ENCODE measurements around the gene SMAD3. TPM values are rescaled to one million over a fixed set of nuclear protein-coding genes. Genes with fewer than 3 reads are reported as not detected.

Gene SMAD3
- total RNA-seq, 2 experiments from 2014 or later = 33.7 to 40.8 TPM

- H3K36me3 Mint-ChIP-seq (ENCODE audit: low read depth) = peaks cover 21% of the 10 kb centered on the region
- ATAC-seq (peak; percentile 84), DNase-seq (no peak)
- H3K27ac Mint-ChIP-seq = no peak overlapping the region
- intact Hi-C loops (cut with DNase I, micrococcal nuclease) = no loop called here
- CTCF ChIA-PET = interaction anchor here (0.7 kb wide), 1 partner anchor 138 kb away, joined by 3 read pairs; no protein-coding TSS in a partner anchor
- peaks cover 31% of the 10 kb centered on the region for H3K4me1 Mint-ChIP-seq
- H3K27me3 Mint-ChIP-seq = no peaks in the 10 kb centered on the region
- no peaks in the 10 kb centered on the region for H3K9me3 Mint-ChIP-seq (ENCODE audit: low read depth)
- POLR2A ChIA-PET = no interaction called here
- no peak overlapping the region for H3K4me3 Mint-ChIP-seq
Measured at GRCh38 chr15:67156834-67157233, 91.4 kb downstream of the SMAD3 start.

GRCh38 chr15:67157521-67158252 is 92.3 kb downstream of the SMAD3 start:
- ATAC-seq (no peak), DNase-seq (no peak)
- POLR2A ChIA-PET = no interaction called here
- Mint-ChIP-seq H3K36me3 (ENCODE audit: low read depth) (peaks cover 21% of the 10 kb centered on the region), H3K9me3 (ENCODE audit: low read depth) (no peaks in the 10 kb centered on the region), H3K27ac (peak overlapping the region; percentile 16), H3K4me3 (no peak overlapping the region), H3K4me1 (peaks cover 25% of the 10 kb centered on the region), H3K27me3 (no peaks in the 10 kb centered on the region)
- CTCF ChIA-PET = no interaction called here
- intact Hi-C loops (cut with DNase I, micrococcal nuclease) = no loop called here

DNA sequence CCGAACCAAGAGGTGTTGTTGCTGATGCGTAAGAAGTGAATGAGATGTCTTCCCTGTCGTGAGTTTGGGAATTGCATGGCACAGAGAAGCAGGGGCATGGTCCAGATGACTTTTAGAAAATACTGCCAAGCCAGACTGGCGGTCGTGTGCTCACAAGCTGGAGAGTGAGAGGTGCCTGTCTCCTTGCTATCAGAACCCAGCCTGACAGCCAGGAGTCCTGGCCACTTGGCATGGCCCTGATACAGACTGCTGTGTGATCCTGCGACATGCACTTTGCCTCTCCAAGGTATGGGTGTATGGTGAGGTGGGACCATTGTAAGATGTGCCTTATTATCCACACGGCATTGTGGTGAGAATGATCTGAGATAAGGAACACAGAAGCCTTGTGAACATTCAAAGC is 93.0 kb downstream of the SMAD3 start:
- H3K9me3 Mint-ChIP-seq (ENCODE audit: low read depth) = no peaks in the 10 kb centered on the region
- no peak overlapping the region for H3K4me3 Mint-ChIP-seq
- H3K36me3 Mint-ChIP-seq (ENCODE audit: low read depth) = peaks cover 19% of the 10 kb centered on the region
- H3K27me3 Mint-ChIP-seq = no peaks in the 10 kb centered on the region
- ChIA-PET CTCF (no interaction called here), POLR2A (no interaction called here)
- H3K4me1 Mint-ChIP-seq = peaks cover 25% of the 10 kb centered on the region
- ATAC-seq = no peak
- no peak for DNase-seq
- H3K27ac Mint-ChIP-seq = peak overlapping the region; percentile 0
- intact Hi-C loops (cut with DNase I, micrococcal nuclease) = no loop called here

DNA sequence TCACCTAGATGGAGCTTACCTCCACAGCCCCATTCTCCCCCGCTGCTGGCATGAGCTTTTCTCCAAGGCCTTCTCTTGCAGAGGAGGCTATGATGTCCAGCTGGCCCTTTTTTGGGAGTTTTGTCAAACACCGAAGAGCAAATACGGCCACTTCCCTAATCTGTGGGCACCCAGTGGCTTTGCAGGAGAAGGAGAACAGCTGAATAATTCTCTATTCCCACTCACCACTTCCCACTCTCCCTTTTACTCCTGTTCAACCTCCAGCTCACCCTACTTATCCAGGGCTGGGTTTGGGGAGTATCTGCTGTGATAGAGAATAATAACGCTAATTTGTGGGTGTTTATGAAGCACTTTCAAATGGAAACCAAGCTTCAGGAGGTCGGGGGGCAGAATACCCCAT is 96.0 kb downstream of the SMAD3 start:
- POLR2A ChIA-PET = no interaction called here
- ATAC-seq = no peak
- H3K4me3 Mint-ChIP-seq = no peak overlapping the region
- intact Hi-C loops (cut with DNase I, micrococcal nuclease) = no loop called here
- H3K4me1 Mint-ChIP-seq = peaks cover 16% of the 10 kb centered on the region
- CTCF ChIA-PET = interaction anchor here (1.1 to 1.4 kb wide), 3 partner anchors 10 to 215 kb away, joined by 3 to 6 read pairs (median 5); no protein-coding TSS in a partner anchor
- DNase-seq = no peak
- H3K36me3 Mint-ChIP-seq (ENCODE audit: low read depth) = peaks cover 6% of the 10 kb centered on the region
- no peaks in the 10 kb centered on the region for H3K9me3 Mint-ChIP-seq (ENCODE audit: low read depth)
- no peak overlapping the region for H3K27ac Mint-ChIP-seq
- no peaks in the 10 kb centered on the region for H3K27me3 Mint-ChIP-seq

- Mint-ChIP-seq H3K4me3 (no peak overlapping the region), H3K36me3 (ENCODE audit: low read depth) (peaks cover 7% of the 10 kb centered on the region), H3K27ac (no peak overlapping the region), H3K27me3 (no peaks in the 10 kb centered on the region), H3K4me1 (peaks cover 14% of the 10 kb centered on the region), H3K9me3 (ENCODE audit: low read depth) (no peaks in the 10 kb centered on the region)
- ChIA-PET CTCF (interaction anchor here (1.1 to 1.4 kb wide), 3 partner anchors 10 to 216 kb away, joined by 3 to 6 read pairs (median 5); no protein-coding TSS in a partner anchor), POLR2A (no interaction called here)
- ATAC-seq = no peak
- DNase-seq = no peak
- intact Hi-C loops (cut with DNase I, micrococcal nuclease) = no loop called here
Measured at GRCh38 chr15:67161881-67162280, 96.5 kb downstream of the SMAD3 start.

- ChIA-PET POLR2A (no interaction called here), CTCF (interaction anchor here (0.7 kb wide), 1 partner anchor 60 kb away, joined by 3 read pairs; no protein-coding TSS in a partner anchor)
- H3K9me3 Mint-ChIP-seq (ENCODE audit: low read depth) = no peaks in the 10 kb centered on the region
- H3K27ac Mint-ChIP-seq = no peak overlapping the region
- peaks cover 2% of the 10 kb centered on the region for H3K4me1 Mint-ChIP-seq
- DNase-seq (no peak), ATAC-seq (no peak)
- intact Hi-C loops (cut with DNase I, micrococcal nuclease) = no loop called here
- peaks cover 13% of the 10 kb centered on the region for H3K36me3 Mint-ChIP-seq (ENCODE audit: low read depth)
- no peak overlapping the region for H3K4me3 Mint-ChIP-seq
- no peaks in the 10 kb centered on the region for H3K27me3 Mint-ChIP-seq
Measured at GRCh38 chr15:67163180-67163579, 97.8 kb downstream of the SMAD3 start.

DNA sequence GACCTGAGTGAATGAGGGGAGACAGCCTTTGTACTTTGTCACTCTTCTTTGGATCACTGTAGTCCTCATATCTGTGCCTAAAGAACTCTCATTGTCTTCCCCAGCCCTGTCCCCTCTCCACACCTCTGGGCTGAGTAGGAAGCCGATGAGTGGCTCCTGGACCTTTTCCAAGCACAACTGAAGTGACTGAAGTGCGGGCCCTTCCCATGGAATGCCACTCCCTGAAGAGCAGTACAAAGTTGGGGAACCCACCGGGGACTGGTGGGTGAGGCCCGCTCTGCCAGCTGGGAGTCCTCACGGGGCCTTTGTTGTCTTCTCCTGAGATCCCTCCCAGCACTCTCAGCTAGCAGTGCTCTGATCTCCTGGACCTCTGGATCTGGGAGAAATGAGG is 99.0 kb downstream of the SMAD3 start:
- ChIA-PET CTCF (no interaction called here), POLR2A (no interaction called here)
- DNase-seq = no peak
- H3K9me3 Mint-ChIP-seq (ENCODE audit: low read depth) = no peaks in the 10 kb centered on the region
- H3K4me1 Mint-ChIP-seq = peaks cover 2% of the 10 kb centered on the region
- peaks cover 13% of the 10 kb centered on the region for H3K36me3 Mint-ChIP-seq (ENCODE audit: low read depth)
- intact Hi-C loops (cut with DNase I, micrococcal nuclease) = no loop called here
- H3K4me3 Mint-ChIP-seq = no peak overlapping the region
- ATAC-seq = no peak
- H3K27me3 Mint-ChIP-seq = no peaks in the 10 kb centered on the region
- no peak overlapping the region for H3K27ac Mint-ChIP-seq

DNA sequence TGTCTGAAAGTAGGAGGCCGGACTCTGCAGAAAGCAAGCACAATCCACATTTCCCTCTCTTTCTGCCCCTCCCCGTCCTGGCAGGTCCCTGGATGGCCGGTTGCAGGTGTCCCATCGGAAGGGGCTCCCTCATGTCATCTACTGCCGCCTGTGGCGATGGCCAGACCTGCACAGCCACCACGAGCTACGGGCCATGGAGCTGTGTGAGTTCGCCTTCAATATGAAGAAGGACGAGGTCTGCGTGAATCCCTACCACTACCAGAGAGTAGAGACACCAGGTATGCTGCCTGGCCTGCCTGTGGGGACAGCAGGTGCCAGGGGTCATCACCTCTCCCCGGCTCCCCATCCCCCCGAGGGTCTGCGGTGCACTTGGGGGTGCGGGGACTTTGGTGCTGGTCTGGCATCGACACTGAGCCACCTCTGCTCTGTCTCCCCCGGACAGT is 99.4 kb downstream of the SMAD3 start:
- intact Hi-C loops (cut with DNase I, micrococcal nuclease) = no loop called here
- Mint-ChIP-seq H3K36me3 (ENCODE audit: low read depth) (peaks cover 14% of the 10 kb centered on the region), H3K9me3 (ENCODE audit: low read depth) (no peaks in the 10 kb centered on the region), H3K27me3 (no peaks in the 10 kb centered on the region), H3K4me3 (no peak overlapping the region), H3K4me1 (peaks cover 5% of the 10 kb centered on the region), H3K27ac (no peak overlapping the region)
- CTCF ChIA-PET = no interaction called here
- DNase-seq (no peak), ATAC-seq (no peak)
- POLR2A ChIA-PET = no interaction called here

DNA sequence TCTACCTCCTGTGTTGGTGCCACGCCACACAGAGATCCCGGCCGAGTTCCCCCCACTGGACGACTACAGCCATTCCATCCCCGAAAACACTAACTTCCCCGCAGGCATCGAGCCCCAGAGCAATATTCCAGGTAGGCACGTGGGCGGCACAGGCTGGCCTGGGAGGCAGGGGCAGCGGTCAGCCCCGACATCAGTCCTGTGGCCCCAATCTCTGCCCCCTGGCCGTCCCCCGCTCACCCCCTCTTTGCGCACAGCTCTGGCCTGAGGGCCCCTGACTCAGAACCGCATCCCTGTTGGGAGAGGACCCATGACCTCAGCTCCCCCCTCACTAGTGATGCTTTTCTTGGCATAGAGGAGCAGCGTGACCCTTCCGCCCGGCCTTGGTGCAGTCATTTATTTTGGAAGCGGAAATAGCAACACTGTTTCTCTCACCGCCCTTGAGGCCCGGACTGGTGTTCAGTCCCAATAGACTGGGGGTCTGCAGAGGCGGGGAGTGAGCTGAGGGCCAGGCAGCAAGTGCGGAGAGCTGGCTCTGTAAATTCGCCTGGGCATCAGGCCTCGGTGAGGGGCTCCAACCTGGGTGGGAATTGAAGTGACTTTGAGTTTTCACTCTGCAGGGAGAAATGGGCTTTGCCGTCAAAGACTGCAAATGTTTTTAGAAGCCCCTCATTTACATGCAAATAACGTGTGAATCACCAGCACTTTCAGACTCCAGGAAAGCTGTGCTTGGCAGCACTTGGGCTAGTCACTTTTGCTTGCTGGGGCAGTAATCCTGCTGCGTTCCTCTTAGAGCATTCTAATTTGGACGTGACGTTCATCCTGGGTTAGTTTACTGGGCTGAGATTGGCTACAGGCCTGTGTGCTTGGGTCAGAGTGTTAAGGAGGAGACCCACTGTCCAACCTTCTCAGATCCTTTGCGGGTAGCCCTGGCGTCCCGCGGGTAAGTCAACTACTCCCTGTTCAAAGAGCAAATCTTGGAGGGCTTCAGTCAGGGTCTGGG is 100.2 kb downstream of the SMAD3 start:
- ATAC-seq (no peak), DNase-seq (no peak)
- POLR2A ChIA-PET = no interaction called here
- peak overlapping the region; percentile 15 for H3K27ac Mint-ChIP-seq
- H3K27me3 Mint-ChIP-seq = no peaks in the 10 kb centered on the region
- H3K4me3 Mint-ChIP-seq = no peak overlapping the region
- no peaks in the 10 kb centered on the region for H3K9me3 Mint-ChIP-seq (ENCODE audit: low read depth)
- CTCF ChIA-PET = interaction anchor here (0.8 kb wide), 1 partner anchor 217 kb away, joined by 3 read pairs; no protein-coding TSS in a partner anchor
- peaks cover 7% of the 10 kb centered on the region for H3K4me1 Mint-ChIP-seq
- H3K36me3 Mint-ChIP-seq (ENCODE audit: low read depth) = peaks cover 19% of the 10 kb centered on the region
- intact Hi-C loops (cut with DNase I, micrococcal nuclease) = no loop called here

GRCh38 chr15:67166280-67167009 is 101.0 kb downstream of the SMAD3 start:
- CTCF ChIA-PET = interaction anchor here (0.6 to 1.1 kb wide), 3 partner anchors 137 to 277 kb away, joined by 3 read pairs; no protein-coding TSS in a partner anchor
- Mint-ChIP-seq H3K9me3 (ENCODE audit: low read depth) (no peaks in the 10 kb centered on the region), H3K36me3 (ENCODE audit: low read depth) (peaks cover 22% of the 10 kb centered on the region)

GRCh38 chr15:67167091-67167490 is 101.7 kb downstream of the SMAD3 start:
- Mint-ChIP-seq H3K27ac (no peak overlapping the region), H3K9me3 (ENCODE audit: low read depth) (no peaks in the 10 kb centered on the region), H3K27me3 (no peaks in the 10 kb centered on the region), H3K36me3 (ENCODE audit: low read depth) (peaks cover 24% of the 10 kb centered on the region), H3K4me1 (peaks cover 18% of the 10 kb centered on the region), H3K4me3 (no peak overlapping the region)
- ATAC-seq (no peak), DNase-seq (no peak)
- ChIA-PET POLR2A (no interaction called here), CTCF (interaction anchor here (0.6 to 1.1 kb wide), 2 partner anchors 137 to 277 kb away, joined by 3 read pairs; no protein-coding TSS in a partner anchor)
- intact Hi-C loops (cut with DNase I, micrococcal nuclease) = no loop called here

More at GRCh38 chr15:67166280-67167009, 101.0 kb downstream of the SMAD3 start:
- intact Hi-C loops (cut with DNase I, micrococcal nuclease) = no loop called here
- Mint-ChIP-seq H3K4me3 (no peak overlapping the region), H3K27me3 (no peaks in the 10 kb centered on the region), H3K27ac (peak overlapping the region; percentile 15), H3K4me1 (peaks cover 12% of the 10 kb centered on the region)
- DNase-seq (no peak), ATAC-seq (no peak)
- POLR2A ChIA-PET = no interaction called here
